GM19468 (cell line): ENCODE data around the gene RRP1.
"Not testable (repeated sequence)": the region's sequence is repeated elsewhere in the genome, so short reads cannot be mapped to it uniquely, and the experiment has no call there.

Experiments used
- ATAC-seq: cut with Tn5 transposase; IDR thresholded peaks from one replicate; pipeline ENCODE4 v1.9.1; 2021; ENCODE audit warnings: mild to moderate bottlenecking, moderate library complexity, moderate number of reproducible peaks; ENCODE audit not compliant: unreplicated experiment; ENCODE audit errors: extremely low read depth

Gene RRP1

DNA sequence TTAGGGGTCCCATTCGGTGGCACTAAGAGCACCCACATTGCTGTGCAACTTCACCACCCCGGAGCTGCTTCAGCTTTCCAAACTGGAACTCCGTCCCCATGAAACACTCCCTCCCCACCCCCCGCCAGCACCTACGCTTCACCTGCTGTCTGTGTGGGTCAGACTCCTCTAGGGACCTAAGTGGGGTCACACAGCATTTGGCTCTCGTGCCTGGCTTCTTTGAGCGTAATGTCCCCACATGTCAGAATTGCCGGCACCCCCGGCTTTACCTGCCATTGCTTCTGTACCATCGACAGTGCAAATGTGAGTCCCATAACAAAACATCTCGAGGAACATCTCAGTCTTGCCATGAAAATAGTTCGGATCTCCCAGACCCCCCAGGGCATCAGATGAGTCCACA lies 39.8 kb downstream of the RRP1 start:
- ATAC-seq = no peak

DNA sequence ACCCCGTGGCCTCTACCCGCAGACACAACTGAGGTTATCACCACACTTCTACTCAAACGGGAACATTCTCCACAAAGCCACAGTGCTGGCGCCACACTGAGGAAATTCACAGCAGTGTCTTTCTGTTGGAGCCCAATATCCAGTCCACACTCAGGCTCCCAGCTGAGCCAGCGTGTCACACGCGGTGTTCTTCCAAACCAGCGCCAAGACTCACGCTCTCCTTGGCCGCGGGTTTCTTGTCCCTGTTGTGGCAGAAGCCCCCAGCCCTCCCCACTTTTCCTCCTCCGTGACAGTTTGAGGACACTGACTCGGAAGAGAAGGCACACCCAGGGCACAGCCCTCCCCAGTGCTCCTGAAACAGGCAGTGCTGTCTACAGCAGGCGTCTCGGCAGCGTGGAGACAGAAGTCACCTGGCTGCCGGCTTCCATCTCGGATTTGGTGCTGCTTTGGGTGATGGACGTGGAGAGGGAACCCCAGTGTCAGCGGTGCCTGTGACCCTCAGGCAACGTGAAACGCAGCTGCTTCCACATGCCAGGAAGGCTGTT lies 40.3 kb downstream of the RRP1 start:
- ATAC-seq = no peak

DNA sequence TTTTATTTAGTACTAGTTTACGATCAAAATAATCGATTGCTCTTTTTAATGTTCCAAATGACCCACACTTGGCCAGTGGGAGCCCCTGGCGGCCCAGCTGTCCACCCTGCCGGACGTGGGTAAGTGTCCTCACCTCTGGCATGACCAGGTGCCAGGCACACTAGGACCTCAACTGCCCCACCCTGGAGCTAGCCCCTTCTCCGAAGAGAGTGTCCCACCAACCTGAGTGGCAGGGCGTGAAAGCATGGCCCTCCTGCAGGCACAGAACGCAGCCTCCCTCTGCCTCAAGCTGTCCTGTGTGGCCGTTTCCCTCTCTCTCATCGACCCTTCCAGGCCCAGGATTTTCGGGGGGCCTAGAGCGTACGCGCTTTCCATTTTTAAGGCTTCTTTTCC lies 42.8 kb downstream of the RRP1 start:
- ATAC-seq = no peak

DNA sequence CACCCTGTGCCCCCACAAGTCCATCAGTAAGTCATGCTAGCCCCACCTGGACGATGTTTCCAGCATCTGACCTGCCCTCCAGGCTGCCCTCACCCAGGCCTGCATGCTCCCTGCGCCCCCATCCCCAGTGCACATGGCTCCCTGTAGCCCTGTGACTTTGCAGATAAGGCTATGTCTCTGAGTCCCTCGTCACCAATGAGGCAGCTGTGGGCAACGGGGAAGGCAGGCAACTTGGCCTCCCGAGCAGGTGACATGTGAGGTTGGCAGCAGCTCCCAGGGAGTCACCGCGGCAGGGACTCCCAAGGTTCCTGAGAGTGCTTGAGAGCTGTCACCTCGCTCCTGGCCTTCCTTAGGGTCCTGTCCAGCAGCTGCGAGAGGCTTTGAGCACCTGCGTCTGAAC lies 43.3 kb downstream of the RRP1 start:
- ATAC-seq = no peak

DNA sequence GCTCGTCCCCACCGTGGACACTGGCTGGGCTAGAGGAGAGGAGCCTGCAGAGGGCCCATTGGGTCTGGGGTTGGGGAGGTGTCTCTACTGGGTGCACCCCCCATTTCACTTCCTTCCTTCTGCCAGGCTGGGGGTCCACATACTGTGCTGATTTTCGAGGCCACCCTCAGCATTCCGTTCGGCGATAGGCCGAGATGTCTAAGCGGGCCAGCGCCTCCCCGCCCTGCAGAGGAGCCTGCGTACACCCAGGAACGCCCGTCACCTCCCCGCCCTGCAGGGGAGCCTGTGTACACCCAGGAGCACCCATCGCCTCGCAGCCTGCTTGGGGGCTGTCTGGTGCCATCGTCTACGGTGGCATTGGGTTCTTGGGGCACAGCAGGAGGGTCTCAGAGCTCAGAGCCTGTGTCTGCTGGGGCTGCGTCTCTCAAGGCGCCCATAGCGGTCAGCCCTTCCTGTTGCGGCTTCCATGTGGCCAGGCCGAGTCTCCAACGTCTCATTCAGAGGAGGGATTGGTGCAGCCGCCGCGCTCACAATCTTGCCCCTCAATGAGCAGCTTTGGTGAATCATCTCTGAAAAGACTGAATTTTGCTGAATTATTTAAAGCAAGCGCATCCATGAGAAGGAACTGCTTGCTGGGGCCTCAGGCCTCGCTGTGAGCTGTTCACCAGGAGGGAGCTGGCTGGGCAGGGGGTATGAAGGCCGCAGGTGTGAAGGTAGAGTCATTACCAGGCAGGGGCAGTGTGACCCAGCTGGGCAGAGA lies 44.9 kb downstream of the RRP1 start:
- ATAC-seq = no peak

DNA sequence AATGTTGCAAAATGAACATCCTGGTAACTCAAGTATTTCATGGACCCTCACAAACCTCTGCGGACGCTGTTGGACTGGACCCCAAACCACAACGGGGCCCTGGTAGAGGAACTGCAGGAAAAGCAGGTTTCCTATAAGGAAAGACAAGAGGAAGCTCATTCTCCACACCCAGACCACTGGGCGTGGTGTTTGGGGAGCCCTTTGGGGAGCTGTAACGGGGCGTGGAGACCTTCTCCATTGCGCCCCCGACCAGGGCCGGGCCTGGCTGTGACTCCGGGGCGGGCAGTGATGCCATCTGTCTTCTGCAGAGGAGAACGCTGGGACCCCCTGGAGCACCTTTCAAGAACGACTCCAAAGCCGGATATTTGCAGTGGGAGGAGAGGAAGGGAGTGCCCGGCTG lies 45.7 kb downstream of the RRP1 start:
- ATAC-seq = no peak

DNA sequence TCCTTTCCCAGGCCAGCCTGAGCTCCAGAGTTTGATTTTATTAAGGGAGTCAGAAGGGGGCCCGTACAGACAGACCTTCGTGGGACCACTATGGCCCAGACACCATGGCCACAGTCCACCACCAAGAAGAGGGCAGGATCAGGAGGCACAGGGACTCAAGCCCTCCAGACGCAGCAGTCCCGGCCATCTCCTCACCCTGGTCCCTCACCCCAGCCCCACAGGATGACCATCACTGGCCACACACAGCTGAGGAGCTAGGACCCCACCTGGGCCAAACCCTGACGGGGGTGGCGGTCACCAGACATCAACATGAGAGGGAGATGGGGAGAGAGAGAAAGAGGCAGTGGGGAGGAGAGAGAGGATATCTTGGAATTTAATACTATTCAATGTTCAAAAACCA lies 46.5 kb downstream of the RRP1 start:
- ATAC-seq = no peak

DNA sequence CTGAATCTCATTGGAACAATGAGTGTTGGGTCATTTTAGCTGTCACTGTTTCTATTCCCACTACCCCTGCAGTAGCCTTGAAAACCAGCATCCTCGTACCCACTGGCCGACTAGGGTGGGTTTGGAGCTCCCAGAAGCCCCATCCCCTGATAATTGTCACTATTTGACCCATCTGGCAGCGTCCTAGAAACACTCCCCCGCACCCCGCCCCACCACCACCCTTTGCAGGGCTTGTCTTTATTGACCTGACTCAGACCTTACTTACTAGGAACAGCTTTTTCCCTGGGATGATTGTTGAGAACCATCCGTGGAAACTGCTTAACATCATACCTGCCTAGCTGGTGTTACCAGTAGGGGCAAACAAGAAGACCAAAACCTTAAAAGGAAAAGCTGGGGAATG lies 47.2 kb downstream of the RRP1 start:
- ATAC-seq = no peak

DNA sequence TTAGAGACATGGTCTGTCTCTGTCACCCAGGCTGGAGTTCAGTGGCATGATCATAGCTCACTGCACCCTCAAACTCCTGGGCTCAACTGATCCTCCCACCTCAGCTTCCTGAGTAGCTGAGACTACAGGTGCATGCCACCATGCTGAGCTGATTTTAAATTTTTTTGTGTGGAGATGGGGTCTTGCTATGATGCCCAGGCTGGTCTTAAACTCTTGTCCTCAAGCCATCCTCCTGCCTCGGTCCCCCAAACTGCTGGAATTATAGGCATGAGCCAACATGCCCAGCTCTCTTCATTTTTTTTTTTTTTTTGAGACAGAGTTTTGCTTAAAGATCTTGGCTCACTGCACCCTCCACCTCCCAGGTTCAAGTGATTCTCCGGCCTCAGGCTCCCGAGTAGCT lies 50.9 kb downstream of the RRP1 start:
- no peak for ATAC-seq

DNA sequence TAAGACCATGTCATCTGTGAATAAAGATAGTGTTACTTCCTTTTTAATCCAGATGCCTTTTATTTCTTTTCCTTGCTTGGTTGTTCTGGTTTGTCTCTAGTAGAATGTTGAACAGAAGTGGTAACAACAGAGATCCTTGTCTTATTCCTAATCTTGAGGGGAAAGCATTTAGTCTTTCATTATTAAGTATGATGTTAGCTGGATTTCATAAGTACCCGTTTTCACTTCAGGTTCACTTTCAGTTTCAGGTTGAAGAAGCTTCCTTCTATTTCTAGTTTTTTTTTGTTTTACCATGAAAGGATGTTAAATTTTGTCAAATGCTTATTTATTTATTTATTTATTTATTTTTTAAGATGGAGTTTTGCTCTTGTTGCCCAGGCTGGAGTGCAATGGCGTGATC lies 53.4 kb downstream of the RRP1 start:
- ATAC-seq = no peak

DNA sequence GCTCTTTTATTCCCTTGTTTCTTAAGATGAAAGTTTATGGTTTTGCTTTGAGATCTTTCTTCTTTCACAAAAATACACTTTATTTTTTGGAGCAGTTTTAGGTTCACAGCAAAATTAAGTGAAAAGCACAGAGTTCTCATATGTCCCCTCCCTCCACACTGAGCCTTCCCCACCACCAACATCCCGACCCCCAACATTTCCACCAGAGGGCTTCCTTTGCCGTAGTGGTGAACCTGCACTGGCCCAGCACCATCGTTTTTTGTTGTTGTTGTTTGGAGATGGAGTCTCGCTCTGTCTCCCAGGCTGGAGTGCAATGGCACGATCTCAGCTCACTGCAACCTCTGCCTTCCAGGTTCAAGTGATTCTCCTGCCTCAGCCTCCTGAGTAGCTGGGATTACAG lies 55.5 kb downstream of the RRP1 start:
- ATAC-seq = not testable (repeated sequence)

DNA sequence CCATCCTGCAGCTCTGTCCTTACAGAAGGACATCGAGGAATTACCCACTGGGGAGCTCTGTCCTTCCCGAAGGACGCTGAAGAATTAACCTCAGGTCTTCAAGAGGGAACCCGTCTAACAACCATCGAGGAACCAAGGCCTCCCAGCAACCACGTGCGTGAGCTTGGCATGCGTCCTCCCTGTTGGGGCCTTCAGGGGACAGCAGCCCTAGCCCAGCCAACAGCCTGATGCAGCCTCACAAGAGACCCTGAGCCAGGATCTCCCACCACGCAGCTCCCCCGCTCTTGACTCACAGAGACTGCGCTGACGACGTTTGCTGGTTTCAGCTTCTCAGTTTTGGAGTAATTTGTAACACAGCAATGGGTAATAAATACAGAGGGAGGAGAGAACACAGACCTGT lies 56.0 kb downstream of the RRP1 start:
- no peak for ATAC-seq

DNA sequence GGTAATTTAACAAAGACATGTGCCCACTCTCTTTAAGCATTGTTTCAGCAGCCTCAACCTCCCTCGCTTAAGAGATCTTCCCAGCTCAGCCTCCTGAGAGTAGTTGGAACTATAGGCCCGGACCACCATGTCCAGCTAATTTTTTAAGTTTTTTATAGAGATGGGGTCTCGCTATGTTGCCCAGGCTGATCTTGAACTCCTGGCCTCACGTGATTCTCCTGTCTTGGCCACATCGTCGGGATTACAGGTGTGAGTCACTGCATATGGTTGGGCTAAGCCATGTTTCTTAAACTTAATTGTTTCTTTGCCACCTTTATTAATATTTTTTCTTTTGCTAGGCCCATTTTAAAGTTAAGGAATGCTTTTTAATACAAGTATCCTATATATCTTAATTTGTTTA lies 57.1 kb downstream of the RRP1 start:
- ATAC-seq = no peak

DNA sequence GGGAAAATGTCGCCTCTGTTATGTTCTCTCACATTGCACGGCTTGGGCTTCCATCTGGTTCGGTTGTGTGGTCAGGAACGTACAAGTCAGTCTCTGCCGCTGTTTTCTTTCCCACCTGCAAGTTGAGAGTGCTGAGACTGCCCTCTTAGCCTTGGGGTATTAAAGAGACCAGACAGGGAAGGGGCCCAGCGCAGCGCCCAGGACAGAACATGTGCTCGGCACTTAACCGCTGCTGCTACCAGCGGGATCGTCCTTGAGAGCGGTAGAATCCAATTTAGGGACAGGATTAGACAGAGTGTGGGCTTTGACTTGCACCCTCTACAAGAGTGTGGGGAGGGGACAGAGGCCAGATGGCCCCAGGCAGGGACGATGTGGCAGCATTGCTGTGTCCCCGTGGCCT lies 57.9 kb downstream of the RRP1 start:
- no peak for ATAC-seq

DNA sequence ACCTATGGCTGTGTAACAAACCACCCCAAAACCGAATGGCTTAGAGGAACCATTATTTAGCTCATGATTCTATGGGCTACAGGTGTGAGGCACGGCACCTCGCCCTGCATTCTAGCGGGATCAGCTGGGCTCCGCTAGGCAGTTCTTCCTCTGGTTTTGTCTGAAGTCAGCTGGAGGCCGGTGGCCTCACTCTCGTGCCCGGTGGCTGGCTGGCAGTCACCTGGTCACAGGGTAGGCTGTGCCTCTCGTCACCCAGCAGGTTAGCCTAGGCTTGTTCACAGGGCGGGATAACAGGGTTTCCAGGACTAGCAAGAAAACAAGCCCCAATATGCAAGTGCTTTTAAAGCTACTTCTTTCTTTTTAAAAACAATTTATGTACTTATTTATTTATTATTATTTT lies 59.4 kb downstream of the RRP1 start:
- ATAC-seq = no peak

DNA sequence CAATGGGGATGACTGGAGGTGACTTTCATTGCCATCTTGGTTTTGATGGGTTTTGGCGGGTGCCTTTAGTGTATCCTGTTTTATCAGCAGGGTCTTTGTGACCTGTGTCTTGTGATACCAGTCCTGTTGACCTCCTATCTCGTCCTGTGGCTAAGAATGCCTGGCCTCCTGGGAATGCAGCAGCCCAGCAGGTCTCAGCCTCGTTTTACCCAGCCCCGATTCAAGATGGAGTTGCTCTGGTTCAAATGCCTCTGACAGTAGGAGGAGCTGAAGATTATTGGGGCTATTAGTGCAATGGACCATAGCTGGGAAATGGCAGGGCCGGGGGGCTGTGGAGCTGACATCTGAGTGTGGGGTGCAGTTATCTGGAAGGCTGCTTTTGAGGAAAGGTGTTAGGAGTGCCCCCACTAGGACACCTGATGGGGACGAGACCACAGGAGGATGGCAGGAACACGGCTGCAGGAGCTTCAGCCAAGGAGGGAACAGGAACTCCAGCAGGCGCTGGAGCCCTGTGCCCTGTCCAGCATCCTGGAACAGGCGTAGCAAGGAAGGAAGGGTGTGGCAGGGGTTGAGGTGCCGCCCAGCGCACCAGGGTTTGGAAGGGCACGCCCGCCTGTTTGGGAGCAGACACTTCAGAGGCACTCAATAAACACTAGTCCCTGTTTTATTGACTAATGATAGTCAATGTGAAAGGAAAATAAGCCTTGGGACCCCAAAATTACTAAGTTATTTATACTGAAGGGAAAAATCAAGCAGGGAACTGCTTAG lies 60.3 kb downstream of the RRP1 start:
- no peak for ATAC-seq

DNA sequence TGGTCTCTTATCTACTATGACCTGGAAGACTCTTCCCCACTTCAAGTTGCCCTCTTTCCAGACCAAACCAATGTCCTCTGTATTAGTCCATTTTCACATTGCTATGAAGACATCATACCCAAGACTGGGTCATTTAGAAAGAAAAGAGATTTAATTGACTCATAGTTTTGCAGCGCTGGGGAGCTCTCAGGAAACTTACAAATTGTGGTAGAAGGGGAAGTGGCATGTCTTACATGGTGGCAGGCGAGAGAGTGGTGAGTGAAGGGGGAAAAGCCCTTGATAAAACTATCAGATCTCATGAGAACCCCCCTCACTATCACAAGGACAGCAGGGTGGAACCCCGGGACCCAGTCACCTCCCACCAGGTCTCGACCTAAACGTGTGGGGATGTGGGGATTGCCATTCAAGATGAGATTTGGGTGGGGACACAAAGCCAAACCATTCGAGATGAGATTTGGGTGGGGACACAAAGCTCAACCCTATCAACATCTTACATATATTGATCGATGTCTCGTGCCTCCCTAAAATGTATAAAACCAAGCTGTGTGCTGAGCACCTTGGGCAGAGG lies 61.4 kb downstream of the RRP1 start:
- no peak for ATAC-seq

DNA sequence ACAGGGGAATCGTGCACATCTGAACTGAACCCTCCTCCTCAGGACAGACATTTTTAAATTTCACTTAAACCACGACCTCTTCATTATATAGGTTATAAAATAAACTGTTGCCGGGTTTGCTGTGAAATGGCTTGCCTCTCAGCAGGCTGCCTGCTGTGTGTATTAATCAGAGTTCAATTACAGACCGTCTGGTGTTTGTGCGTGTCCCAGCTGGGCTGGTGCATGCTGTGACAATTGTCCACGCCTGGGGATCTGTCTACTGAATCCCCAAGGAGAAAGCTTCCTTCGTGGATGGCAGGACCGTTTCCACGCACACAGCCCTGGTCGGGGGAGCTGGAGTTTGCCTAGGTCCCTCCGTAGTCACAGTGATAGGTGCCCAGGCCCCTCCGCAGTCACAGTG lies 62.2 kb downstream of the RRP1 start:
- ATAC-seq = no peak

DNA sequence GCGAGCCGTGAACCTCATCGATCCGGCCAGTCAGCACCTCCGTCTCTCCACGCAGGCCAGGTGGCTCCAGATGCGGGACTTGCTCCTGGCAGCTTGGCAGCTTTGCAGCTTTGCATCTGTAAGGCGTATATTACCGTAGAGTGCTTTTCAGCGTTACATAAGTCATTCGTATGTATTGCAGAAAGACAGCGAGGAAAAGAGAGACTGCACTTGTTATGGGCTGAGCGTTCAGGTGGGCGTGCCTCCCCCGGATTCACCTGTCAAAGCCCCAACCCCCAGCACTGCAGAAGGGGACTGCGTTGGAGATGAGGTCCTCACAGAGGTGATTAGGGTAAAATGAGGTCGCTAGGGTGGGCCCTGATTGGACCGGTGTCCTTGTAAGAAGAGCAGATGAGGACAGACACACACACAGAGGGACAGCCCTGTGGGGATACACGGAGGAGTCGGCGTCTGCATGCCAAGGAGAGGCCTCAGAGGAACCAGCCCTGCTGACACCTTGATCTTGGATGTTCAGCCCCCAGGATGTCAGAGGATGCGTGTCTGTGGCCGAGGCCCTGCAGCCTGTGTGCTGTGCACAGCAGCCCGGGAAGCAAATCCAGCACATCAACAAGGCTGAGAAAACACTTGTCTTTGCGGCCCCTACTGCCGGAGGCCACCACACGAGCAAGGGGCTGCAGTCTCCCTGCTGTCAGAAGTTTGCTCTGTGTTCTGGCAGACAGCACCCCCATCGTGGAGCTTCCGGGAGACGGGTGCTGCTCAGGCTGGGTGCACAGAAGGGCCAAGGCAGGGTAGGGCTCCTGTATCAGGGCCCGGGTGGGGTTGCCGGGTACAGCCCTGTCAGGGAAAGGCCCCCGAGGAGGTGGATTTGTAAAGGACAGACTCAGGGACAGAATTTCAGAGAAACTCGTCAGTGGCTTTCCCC lies 64.7 kb downstream of the RRP1 start:
- ATAC-seq = no peak
